B cell (primary cell): ENCODE results near the gene C6orf15.

Source experiments
- CTCF ChIP-seq: fragments of 200-600 bp; IDR thresholded peaks from one replicate; pipeline ENCODE4 v1.8.0; 2022; ENCODE audit warnings: antibody characterized with exemption, mild to moderate bottlenecking
- EZH2 ChIP-seq: IDR thresholded peaks from 2 replicates; pipeline ENCODE4 v1.6.1; 2012; ENCODE audit warnings: borderline replicate concordance, low read depth, mild to moderate bottlenecking, moderate library complexity, low read length; ENCODE audit not compliant: insufficient read depth, poor library complexity, severe bottlenecking

- TF ChIP-seq CTCF (no peak), EZH2 (no peak)
These were observed 25.5 kb downstream of the C6orf15 start for GRCh38 chr6:31086788-31087440.
